CD4-positive, alpha-beta T cell treated with Interleukin-10 for 1 hour (primary cell): ENCODE results near the gene MYBPH.

Source experiments
- DNase-seq: peaks from one replicate; pipeline ENCODE4 v3.0.0-alpha.2; 2020

Gene MYBPH

DNA sequence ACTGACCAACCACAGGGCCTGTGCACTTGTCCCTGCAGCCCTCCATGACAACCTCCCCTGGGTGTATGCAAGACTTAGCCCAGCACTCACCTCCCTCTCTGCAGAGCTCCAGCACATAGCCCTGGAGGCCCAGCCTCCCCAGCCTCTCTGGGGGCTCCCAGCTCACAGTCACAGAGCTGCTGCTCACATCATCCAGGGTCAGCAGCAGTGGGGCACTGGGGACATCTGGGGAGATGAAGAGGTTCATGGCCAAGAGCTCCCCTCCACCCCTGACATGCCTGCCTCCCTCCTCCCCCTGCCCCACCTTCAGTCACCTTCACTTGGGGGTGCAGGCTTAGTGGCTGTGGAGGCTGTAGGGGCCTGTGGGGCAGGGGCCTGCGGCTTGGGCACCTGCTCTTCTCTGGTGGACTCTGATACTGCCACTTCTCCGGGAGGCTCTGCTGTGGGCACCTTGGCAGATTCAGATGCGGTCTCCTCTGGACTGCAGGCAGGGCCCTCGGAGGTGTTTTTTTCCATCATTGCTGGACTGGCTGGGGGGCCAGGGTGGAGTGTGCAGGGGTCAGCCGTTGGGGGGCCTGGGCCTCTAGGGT lies at the start of gene MYBPH:
Gene MYBPH, minus strand, starts transcription at position 590 of the 590 bp plus-strand sequence. Its CDS starts 71 bp downstream, at position 519.
- no peak for DNase-seq

- DNase-seq, result no peak
Measured at GRCh38 chr1:203225071-203225470, 49.4 kb upstream of the MYBPH start.

- DNase-seq, result no peak
Measured at GRCh38 chr1:203223012-203223775, 47.6 kb upstream of the MYBPH start.

- DNase-seq, result no peak
Measured at GRCh38 chr1:203219934-203220333, 44.3 kb upstream of the MYBPH start.

DNA sequence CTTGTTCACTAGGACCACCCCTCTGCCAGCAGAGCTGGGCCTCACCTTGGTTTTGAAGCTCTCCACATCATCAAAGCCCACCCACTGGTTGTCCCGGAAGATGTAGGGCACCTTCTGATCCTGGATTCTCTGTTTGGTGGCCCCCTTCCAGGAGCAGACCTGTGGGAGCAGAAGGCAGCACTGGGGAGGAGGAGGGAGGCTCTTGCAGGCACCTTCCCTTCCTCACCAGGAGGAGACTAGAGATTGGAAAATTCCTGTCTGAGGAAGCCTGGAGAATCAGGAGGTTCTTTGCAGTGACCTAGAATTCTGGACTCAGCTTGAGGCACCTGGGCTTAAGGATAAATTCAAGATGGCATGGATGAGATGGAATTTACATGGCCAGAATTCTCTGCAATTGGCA lies 43.5 kb upstream of the MYBPH start:
- DNase-seq, result no peak

GRCh38 chr1:203217668-203218067 lies 42.0 kb upstream of the MYBPH start:
- no peak for DNase-seq

GRCh38 chr1:203217139-203217655 lies 41.6 kb upstream of the MYBPH start:
- no peak for DNase-seq

DNA sequence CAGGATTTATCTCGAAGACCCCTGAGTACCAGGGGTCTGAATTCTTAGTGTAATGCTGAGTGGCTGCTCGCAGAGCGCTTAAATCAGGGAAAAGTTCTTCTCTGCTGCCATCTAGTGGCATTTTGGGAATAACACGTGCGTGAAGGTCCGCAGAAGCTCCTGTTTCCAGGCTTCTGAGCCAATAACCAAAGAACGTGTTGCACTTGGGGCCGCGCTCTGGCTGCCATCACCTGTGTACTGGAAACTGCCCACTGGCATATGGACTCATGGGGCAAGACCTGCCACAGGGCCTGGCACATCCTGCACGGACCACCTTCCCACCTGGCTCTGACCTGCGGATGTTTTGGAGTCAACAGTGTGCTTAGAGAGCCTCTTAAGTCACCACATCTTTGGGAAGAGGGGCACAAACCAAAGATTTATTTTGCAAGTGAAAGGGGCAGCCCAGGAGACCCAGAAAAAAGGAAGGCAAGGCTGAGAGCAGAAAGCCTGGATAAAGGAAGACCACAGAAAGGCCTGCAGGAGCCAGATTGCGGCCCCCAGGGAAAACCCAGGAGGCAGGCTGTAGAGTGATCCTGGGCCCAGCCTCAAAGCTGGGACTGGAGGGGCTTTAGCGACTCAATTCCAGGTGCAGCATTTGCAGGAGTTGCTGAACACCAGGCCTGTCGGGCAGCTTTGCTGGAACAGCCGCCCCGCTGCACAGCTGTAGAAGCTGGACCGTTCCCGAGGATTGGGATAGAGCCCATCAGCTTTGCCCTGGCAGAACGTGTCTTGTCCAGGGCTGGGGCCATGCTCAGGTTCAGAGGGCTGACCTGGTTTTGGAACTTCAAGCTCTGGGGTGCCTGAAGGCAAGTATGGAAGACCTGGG lies 40.9 kb upstream of the MYBPH start:
- peak; percentile 64 for DNase-seq

DNA sequence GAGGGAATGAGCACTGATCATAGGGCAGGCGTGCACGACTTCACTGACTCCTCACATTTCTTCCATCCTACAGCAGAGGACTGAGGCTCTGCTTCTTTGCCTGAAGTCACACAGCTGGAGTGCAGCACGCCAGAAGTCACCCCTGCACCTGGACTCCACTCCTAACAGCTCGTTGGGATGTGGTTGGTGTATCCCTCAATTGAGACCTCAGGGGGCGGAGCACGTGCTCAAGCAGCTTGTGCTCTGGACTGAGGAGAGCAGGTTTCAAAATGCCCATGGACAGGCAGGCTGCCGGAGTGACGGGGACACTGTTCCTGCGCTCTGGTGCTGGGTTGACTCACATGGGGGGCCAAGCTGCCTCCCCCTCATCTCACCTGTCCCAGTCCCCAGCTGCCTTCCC lies 39.9 kb upstream of the MYBPH start:
- DNase-seq, result no peak

- no peak for DNase-seq
Measured at GRCh38 chr1:203214871-203215270, 39.2 kb upstream of the MYBPH start.

- DNase-seq, result no peak
Measured at GRCh38 chr1:203213126-203213525, 37.5 kb upstream of the MYBPH start.

- no peak for DNase-seq
Measured at GRCh38 chr1:203211812-203212211, 36.2 kb upstream of the MYBPH start.

- DNase-seq, result no peak
Measured at GRCh38 chr1:203210988-203211387, 35.4 kb upstream of the MYBPH start.

- no peak for DNase-seq
Measured at GRCh38 chr1:203210350-203210749, 34.7 kb upstream of the MYBPH start.

DNA sequence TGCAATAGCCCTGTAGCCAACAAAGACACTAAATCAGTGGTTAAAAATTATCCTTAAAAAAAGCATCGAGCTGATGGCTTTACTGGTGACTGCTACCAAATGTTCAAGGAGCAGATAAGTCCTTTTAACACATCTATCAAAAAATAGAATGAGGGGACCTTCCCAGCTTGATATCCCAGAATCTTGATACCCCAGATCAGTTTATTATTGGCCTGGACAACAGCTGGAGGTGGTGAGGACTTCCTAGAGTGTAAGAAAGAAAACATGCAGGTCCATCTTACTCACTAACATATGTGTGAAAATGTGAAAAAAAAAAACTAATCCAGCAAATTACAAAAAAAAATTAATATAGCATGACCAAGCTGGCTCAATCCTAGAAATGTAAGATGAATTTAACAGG lies 32.6 kb upstream of the MYBPH start:
- DNase-seq, result no peak

DNA sequence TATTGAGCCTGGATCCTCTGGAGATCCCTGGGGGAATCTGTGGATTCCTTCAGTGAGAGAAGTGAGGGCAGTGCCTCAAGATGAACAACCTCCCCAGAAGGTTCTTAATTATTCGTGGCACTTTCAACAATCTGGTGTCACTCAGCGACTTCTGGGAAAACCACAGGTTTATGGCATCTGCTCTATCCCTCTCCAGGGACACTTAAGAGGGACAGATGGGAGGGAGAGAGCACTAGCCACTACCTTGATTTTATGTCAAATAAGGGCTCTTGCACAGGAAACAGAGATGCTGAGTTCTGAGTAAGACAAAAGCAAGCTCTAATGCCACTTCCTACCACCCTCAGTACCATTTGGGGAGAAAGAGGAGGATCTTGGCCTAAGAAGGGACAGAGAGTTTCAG lies 32.1 kb upstream of the MYBPH start:
- no peak for DNase-seq

DNA sequence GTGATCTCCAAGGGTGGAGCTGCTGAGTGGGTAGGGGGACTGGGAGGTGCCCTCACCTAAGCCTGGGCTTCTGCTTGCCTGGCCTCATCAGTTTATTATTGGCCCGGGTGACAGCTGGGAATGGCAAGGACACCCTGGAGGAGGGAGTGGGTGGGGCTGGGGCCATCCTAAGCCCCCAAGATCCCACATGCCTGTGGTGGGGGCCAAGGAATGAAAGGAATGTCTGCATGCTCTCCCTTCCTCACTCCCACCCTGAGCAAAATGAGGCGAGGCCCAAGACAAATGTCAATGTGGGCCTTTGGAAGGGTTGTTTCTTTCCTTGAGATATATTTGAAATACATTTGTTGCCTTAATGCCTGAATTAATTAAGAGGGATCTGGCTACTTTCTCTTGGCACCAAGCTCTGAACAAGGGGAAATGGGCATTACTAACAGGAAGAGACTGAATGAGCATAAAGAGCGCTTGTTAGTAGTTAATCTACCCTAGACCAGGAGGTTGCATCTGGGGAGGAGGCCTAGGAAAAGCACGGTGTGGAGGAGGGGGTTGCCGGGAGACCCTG lies 30.6 kb upstream of the MYBPH start:
- DNase-seq, result no peak

- DNase-seq, result no peak
Measured at GRCh38 chr1:203204756-203205155, 29.1 kb upstream of the MYBPH start.

GRCh38 chr1:203202431-203203245 lies 27.0 kb upstream of the MYBPH start:
- DNase-seq, result peak; percentile 1

GRCh38 chr1:203201516-203202205 lies 26.0 kb upstream of the MYBPH start:
- DNase-seq, result no peak

DNA sequence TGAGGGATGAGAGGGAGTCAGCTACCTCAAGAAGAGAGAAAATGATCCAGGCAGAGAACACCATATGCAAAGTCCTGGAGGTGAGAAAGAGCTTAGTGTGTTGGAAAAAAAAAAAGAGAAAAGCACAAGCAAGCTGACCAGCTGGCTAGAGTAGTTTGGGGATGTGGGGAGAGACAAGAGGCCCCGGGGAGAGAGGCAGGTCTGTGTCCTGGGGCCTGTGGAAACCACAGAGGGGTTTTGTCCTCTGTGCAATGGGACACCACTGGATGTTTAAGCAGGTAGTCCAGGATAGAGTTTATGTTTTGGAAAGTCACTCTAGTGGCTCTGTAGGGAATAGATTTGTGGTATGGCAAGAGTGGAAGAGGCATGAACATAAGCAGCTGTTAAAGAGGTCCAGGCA lies 25.3 kb upstream of the MYBPH start:
- DNase-seq, result no peak
